HG03103 (cell line): Measurements from ENCODE around the gene IDI1.
A peak's percentile ranks its signal among the peaks of the same experiment; 100 is the strongest.
"Not testable (repeated sequence)": the region's sequence is repeated elsewhere in the genome, so short reads cannot be mapped to it uniquely, and the experiment has no call there.

Source experiments
- ATAC-seq: cut with Tn5 transposase; IDR thresholded peaks from one replicate; pipeline ENCODE4 v1.9.1; 2021; ENCODE audit warnings: low read depth; ENCODE audit not compliant: unreplicated experiment

The IDI1 gene

DNA sequence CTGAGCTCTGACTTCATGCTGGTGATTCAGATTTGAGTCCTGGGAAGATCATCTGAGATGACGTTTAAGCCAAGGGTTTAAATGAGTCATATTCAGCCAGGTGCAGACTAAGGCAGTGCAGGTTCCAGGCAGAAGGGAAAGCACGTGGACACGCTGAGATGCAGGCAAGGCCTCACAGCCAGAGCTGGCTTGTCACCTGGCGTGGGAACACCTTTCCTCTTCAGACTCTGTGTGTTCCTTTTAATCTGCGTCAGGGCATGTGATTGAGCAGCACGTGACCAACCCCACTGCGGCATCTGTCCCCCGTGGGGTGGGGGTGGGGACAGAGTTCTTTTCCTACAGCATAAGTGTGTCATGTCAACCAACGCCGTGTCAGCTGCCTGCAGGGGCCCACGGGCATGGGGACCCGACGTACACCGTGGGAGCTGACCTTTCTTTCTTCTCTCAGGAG lies 12.6 kb downstream of the IDI1 start:
- ATAC-seq, result peak; percentile 70

DNA sequence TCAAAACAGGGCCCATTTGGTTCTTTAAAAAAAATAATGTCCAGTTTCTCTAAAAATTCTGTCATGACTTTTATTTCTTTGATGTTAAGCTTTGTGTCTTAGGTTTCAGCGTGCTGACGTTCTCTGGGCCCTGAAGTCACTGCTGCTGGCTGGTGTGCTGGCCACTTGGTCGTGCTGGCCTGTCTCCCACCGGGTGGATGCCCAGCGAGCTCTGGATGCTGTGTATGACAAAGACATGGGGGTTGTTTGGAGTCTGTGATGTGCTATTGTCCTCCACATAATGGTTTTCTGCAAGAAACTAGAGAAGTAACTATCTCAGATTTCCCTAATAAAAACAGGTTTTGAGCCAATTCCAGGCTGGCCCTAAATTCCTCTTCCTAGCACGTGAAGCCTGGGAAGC lies 13.7 kb downstream of the IDI1 start:
- no peak for ATAC-seq

DNA sequence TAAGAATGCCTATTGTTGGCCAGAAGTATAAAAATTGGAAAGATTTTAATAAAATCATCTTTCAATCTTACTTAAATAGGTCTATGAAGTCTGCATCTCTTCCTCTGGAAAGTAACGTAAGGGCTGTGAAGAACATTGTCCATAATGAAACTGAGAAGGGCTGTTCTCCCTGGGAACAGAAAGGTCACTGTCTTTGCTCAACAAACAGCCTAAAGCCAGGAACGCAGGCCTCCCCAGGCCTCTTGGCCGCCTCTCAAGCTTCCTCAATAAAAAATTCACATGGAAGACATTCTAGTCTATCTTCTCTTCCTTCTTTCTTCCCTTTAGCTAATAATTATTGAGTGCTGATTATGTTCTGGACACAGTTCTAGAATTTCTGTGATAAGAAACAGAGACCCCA lies 14.2 kb downstream of the IDI1 start:
- no peak for ATAC-seq

- ATAC-seq, result no peak
Observed at GRCh38 chr10:1033601-1034000, 15.3 kb downstream of the IDI1 start.

GRCh38 chr10:1029838-1030237 lies 19.1 kb downstream of the IDI1 start:
- ATAC-seq, result no peak

DNA sequence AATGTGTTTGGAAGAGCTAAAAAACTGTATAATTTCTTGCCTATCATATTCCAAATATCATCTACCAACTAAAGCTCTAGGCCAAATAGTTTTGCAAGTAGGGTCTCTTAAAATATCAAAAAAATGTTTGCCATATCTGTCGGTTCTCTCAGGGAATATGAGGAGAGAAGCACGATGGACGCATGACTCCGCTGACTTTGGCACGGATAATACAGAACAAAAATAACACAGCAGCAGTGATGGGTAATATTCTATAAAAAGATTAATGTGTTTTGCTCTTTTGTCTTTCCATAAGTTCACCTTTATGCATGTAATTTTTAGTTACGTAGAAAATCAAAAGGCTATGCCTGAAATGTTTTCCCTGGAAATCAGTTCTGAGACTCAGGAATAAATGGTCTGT lies 22.3 kb downstream of the IDI1 start:
- ATAC-seq, result no peak

- no peak for ATAC-seq
Observed at GRCh38 chr10:1025683-1026082, 23.2 kb downstream of the IDI1 start, which contains the start of gene IDI2. TSS of gene IDI2 (minus strand) at chr10:1025859. CDS start at chr10:1024723, 1,136 bp downstream.

GRCh38 chr10:1024103-1024502 lies 24.8 kb downstream of the IDI1 start:
- no peak for ATAC-seq

DNA sequence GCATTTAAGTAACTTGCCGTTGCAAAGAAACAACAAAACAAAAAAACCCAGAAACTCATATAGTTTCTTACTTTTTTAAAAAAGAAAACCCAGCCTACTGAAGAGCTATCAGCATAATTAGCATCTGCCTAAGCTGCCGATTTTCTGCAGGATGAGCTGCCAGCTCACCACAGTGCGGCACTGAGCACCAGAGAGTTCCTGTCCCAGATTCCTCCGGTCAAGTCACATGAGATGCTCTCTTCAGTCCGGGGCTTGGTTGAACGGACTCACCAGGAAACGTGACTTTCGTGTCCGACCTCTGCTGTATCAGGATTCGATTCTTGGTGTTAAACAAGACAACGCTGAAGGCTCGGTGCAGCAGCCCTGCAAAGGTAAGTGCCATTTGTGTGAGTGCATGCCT lies 26.5 kb downstream of the IDI1 start:
- ATAC-seq, result no peak

DNA sequence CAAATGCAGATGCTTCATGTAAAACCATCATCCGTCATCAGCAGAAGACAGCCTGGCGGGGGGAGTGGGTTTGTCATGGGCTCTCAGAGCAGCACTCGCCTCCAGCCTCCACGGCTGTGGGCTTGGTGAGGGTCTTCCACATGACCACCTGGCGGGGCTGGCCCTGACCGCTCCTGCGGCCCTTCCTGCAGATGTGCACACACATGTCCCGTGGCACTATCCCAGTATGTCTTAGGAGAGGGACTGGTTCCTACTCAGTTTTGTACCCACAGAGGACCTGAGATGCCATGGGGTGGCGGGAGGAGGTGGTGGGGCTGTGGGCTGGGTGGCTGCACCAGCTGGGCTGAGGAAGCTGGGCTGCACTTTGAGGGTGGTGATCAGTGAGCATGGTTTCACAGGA lies 28.0 kb downstream of the IDI1 start:
- ATAC-seq, result no peak

DNA sequence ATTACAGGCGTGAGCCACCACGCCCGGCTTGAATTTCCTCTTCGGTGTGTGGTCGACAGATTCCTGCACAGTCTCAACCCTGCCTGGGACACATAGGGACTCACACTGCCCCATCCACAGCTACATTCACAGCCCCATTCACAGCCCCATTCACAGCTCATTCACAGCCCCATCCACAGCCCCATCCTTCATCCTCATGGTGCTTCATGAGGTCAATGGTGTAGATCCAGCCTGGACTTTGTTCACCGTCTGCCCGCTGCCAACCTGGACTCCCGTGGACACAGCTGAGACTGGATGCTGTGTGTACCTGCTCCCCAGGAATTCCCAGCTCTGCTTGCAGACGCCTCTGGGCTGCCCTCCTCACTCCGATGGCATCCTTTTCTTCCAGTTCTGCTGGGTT lies 28.5 kb downstream of the IDI1 start:
- no peak for ATAC-seq

GRCh38 chr10:1019362-1019761 lies 29.6 kb downstream of the IDI1 start:
- ATAC-seq, result no peak

DNA sequence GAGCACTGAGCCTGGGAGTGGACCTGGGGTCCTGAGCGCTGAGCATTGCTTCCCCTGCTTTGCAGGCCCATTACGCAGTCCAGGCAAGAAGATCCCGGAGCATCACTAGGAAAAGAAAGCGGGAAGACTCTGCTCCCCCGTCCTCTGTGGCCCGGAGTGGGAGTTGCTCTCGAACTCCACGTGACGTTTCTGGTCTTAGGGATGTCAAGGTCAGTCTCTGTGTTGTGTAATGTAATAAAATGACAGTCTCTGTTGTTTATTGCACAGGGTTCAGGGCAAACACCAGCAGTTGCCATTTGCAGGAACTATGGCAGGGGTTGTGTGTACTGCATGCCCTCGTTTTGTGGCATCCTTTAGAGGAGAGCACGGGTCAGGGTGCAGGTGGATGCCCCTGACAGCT lies 33.2 kb downstream of the IDI1 start:
- no peak for ATAC-seq

DNA sequence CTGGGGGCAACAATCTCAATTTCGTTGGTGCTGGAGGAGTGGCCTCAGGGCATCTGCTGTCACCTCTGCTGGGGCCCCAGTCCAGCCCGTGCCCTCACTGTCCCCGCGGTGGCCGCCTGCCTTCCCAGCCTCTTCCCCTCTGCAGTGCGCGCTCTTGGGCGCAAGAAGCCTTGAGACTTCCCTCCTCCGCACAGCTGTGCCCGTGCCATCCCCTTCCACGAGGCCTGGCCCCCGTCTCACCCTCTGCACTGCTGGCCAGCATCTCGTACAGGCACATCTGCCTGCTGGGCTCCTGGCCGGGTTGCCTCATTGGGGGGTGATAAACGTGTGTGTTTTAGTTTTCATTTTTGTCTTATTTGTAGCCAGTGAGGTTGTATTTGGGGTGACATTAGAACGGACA lies 37.2 kb downstream of the IDI1 start:
- no peak for ATAC-seq

GRCh38 chr10:1010703-1011102 lies 38.2 kb downstream of the IDI1 start:
- ATAC-seq, result no peak

DNA sequence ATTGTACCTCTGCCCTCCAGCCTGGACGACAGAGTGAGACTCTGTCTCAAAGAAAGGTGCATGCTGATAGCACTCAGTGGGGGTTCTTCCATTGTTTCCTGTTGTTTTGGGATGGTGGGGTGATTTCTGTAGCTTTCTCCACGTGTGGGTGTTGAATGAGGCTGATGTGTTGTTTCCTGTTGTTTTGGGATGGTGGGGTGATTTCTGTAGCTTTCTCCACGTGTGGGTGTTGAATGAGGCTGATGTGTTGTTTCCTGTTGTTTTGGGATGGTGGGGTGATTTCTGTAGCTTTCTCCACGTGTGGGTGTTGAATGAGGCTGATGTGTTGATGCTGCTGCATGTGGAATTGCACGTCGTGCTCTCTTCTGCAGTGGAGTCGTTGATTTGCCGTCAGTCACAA lies 39.0 kb downstream of the IDI1 start:
- ATAC-seq, result not testable (repeated sequence)

GRCh38 chr10:1009071-1009494 lies 39.8 kb downstream of the IDI1 start:
- no peak for ATAC-seq

- ATAC-seq, result no peak
Observed at GRCh38 chr10:1007583-1007982, 41.3 kb downstream of the IDI1 start.

GRCh38 chr10:1006573-1006972 lies 42.3 kb downstream of the IDI1 start:
- ATAC-seq, result no peak

DNA sequence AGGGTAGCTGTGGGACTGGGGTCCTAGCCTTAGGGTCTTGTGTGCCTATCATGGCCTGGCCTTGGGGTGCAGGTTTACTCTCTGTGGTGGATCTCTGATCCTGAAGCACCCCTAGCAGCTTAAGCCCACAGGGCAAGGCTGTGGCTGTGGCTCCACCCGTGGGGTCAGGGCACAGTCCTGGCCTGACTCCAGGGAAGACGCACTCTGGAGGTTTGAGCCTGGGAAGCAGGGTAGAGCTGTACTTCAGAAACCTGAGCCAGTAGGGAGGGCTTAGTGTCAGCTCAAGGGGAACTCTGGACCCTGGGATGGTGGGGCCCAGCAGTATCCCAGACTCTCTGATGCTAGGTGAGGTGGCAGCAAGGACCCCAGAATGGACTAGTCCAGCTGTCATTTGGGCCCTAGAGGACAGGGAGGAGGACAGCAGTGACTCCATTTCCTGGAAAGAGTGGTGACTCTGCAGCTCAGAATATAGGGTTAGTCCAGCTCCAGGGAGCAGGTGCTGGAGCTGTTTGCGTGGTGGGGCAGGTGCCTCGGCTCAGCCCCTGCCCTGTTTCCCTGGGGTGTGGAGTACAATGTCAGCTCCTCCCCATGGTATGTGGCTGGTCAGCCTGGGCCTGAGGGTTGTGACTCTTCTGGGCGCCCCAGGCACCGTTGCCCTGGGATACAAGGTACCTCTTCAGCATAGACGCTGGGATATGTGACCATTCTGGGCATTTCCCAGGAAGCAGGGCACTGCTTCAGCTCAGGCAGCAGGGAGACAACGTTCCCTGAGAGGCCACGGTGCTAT lies 44.8 kb downstream of the IDI1 start:
- no peak for ATAC-seq

- no peak for ATAC-seq
Observed at GRCh38 chr10:1002425-1003006, 46.4 kb downstream of the IDI1 start.
